ENCODE results near the gene DRD4. TPM values are rescaled to one million over a fixed set of nuclear protein-coding genes. Genes with fewer than 3 reads are reported as not detected.
A peak's percentile ranks its signal among the peaks of the same experiment; 100 is the strongest.

DRD4 gene
- total and polyA plus RNA-seq, 2 of the 8 experiments (the other 6 are each of a cell fraction or from before 2014, with no cell fraction given): 3.4 to 4.9 TPM

- H3K27me3 ChIP-seq (replicated peaks in 1 of 4; ENCODE audit: control insufficient read depth in 3 of 4, extremely low read depth in 1 of 4, insufficient read depth in 3 of 4, low read length in 3 of 4): no peaks in the 10 kb centered on the region
- H3K23ac ChIP-seq (ENCODE audit: insufficient read length): no peak within 1 kb of the TSS
- H3K18ac ChIP-seq (ENCODE audit: extremely low read depth, low read length): peak within 1 kb of the TSS; percentile 83
- H3K4me3 ChIP-seq (ENCODE audit: extremely low read depth in 1 of 4, insufficient read depth in 2 of 4, low read depth in 3 of 4, low read length in 4 of 4): peak within 1 kb of the TSS; percentile 49 to 80 (median 58)
- peak within 1 kb of the TSS; percentile 91 for H3K4ac ChIP-seq (replicated peaks; ENCODE audit: insufficient read length, low read depth, low read length)
- H3K4me1 ChIP-seq (replicated peaks in 1 of 4; ENCODE audit: control insufficient read depth in 3 of 4, insufficient read depth in 4 of 4, low read length in 3 of 4): peaks cover 0 to 15% (median 3%) of the 10 kb centered on the region in 4 experiments; a peak in 5 of 7 replicates
- peaks cover 6% of the 10 kb centered on the region for H3K79me1 ChIP-seq (ENCODE audit: low read depth, low read length)
- peak within 1 kb of the TSS; percentile 96 for H4K8ac ChIP-seq (ENCODE audit: extremely low read depth, insufficient read depth, low read length)
- H4K5ac ChIP-seq (ENCODE audit: insufficient read length, low read depth, low read length): peak within 1 kb of the TSS; percentile 94
- H2BK20ac ChIP-seq (ENCODE audit: low read length): no peak within 1 kb of the TSS
- whole genome bisulfite sequencing, 2 experiments (ENCODE audit: extremely low coverage in 1 of 2, insufficient coverage in 1 of 2, insufficient read length in 1 of 2, insufficient replicate concordance in 2 of 2, low coverage in 1 of 2, low lambda C conversion rate in 2 of 2, missing lambda C conversion rate in 1 of 2): 13% methylated on average over 50 of the region's 66 CpGs; no CpG with 5 or more reads in 1 of the 2 experiments
- H3K56ac ChIP-seq (replicated peaks; ENCODE audit: insufficient read length, low read depth, low read length): peak within 1 kb of the TSS; percentile 82
- no peak within 1 kb of the TSS for H2AK5ac ChIP-seq (ENCODE audit: low read depth, low read length)
- no peaks in the 10 kb centered on the region for H3K79me2 ChIP-seq (ENCODE audit: control insufficient read depth in 1 of 2, insufficient read depth in 2 of 2, low read length in 2 of 2)
- H2BK12ac ChIP-seq (ENCODE audit: low read depth, low read length): no peak within 1 kb of the TSS
- no peak within 1 kb of the TSS for H2BK15ac ChIP-seq (ENCODE audit: low read length)
- POLR2A ChIA-PET (ENCODE audit: partially characterized antibody): interaction anchor here (0.6 to 1.5 kb wide), 6 partner anchors 10 to 75 kb away, joined by 3 to 8 read pairs (median 4); partner anchors contain the start of gene SCT
- FAIRE-seq (no peak), DNase-seq (ENCODE audit: low read depth in 1 of 2, low spot score in 2 of 2) (peak in 1 of 2 experiments; percentile 92)
- H3K4me2 ChIP-seq (ENCODE audit: insufficient read depth in 1 of 2, low read depth in 2 of 2, low read length in 2 of 2): peak within 1 kb of the TSS; percentile 44 to 85
- no peak within 1 kb of the TSS for H3K14ac ChIP-seq (ENCODE audit: insufficient read length)
- H3K9me3 ChIP-seq (ENCODE audit: insufficient read depth in 2 of 2, low read depth in 1 of 2, low read length in 1 of 2): no peaks in the 10 kb centered on the region
- H3K9ac ChIP-seq (replicated peaks in 1 of 4; ENCODE audit: extremely low read depth in 1 of 4, low read depth in 3 of 4, low read length in 3 of 4): peak within 1 kb of the TSS in 3 of 4 experiments; percentile 62 to 91 (median 65); a peak in 5 of 7 replicates
- no peak within 1 kb of the TSS for H2BK120ac ChIP-seq (replicated peaks; ENCODE audit: low read depth, low read length)
- peak within 1 kb of the TSS; percentile 77 for H2BK5ac ChIP-seq (ENCODE audit: low read depth, low read length)
- CTCF ChIA-PET (ENCODE audit: partially characterized antibody): interaction anchor here (0.9 kb wide), 3 partner anchors 9 to 112 kb away, joined by 3 to 4 read pairs (median 3); no protein-coding TSS in a partner anchor
- peaks cover 21 to 27% of the 10 kb centered on the region in 2 experiments for H4K20me1 ChIP-seq (replicated peaks in 1 of 2; ENCODE audit: control insufficient read depth in 1 of 2, insufficient read depth in 2 of 2, low read length in 2 of 2)
- H3K23me2 ChIP-seq (ENCODE audit: low read depth, low read length): peaks cover 3% of the 10 kb centered on the region; the same call in 1 of the 2 replicates
- peak within 1 kb of the TSS; percentile 82; the same call in 1 of the 2 replicates for H3K27ac ChIP-seq (ENCODE audit: low read depth, low read length)
- H2AFZ ChIP-seq (ENCODE audit: low read length): no peak within 1 kb of the TSS
- peaks cover 10 to 23% (median 16%) of the 10 kb centered on the region in 4 experiments for H3K36me3 ChIP-seq (ENCODE audit: control insufficient read depth in 2 of 4, insufficient read depth in 4 of 4, low read length in 3 of 4)
- H4K91ac ChIP-seq (replicated peaks; ENCODE audit: insufficient read length, low read length): no peak within 1 kb of the TSS
- no peak for TF ChIP-seq KDM5A (IDR thresholded peaks at IDR 0.05; ENCODE audit: low read length)
- no peak for TF ChIP-seq EZH2 (IDR thresholded peaks at IDR 0.05; ENCODE audit: low read depth, low read length, severe bottlenecking)
- no peak for TF ChIP-seq BACH1 (IDR thresholded peaks at IDR 0.05; ENCODE audit: low read length)
- TF ChIP-seq SIX5 (IDR thresholded peaks at IDR 0.05; ENCODE audit: low read depth, low read length): no peak
- no peak for TF ChIP-seq NANOG (IDR thresholded peaks at IDR 0.05; ENCODE audit: insufficient read depth, low read depth, low read length, poor library complexity, severe bottlenecking)
Measured at GRCh38 chr11:615504-616319, 21.4 kb upstream of the DRD4 start, which contains the start of gene IRF7. TSS of gene IRF7 (minus strand) at chr11:615950. CDS start at chr11:615364, 586 bp downstream.

Data from H1 (cell line).